Gastrocnemius medialis (tissue), 4 donors: Measurements from ENCODE around the gene MAPKAPK5. TPM values are rescaled to one million over a fixed set of nuclear protein-coding genes. Genes with fewer than 3 reads are reported as not detected.

Experiments
- ATAC-seq, 2 donors: fragments of 150-250 bp; one replicate each; pipeline ENCODE4 v1.9.1; 2016
- DNase-seq, 2 donors: peaks; one replicate each; pipeline ENCODE4 v3.0.0-alpha.2; 2019
- H3K27ac ChIP-seq, 4 donors: fragments of 200-600 bp; sonication (generic); 1 replicate in 1 of 4; 2 replicates in 3 of 4; pipeline ENCODE4 v1.5.1; 2016 to 2018; ENCODE audit warnings: mild to moderate bottlenecking in 2 of 4, moderate library complexity in 1 of 4
- H3K27me3 ChIP-seq, 3 donors: fragments of 200-600 bp; sonication (generic) in 2 of 3; 1 replicate in 1 of 3; 2 replicates in 2 of 3; pipeline versions ENCODE4 v1.5.1 to v1.6.0; 2016 to 2019; ENCODE audit warnings: mild to moderate bottlenecking in 1 of 3, moderate library complexity in 1 of 3
- H3K36me3 ChIP-seq, 2 donors: fragments of 200-600 bp; sonication (generic) in 1 of 2; one replicate each; pipeline ENCODE4 v1.5.1; 2017 to 2018
- H3K4me1 ChIP-seq, 2 donors: fragments of 200-600 bp; sonication (generic) in 1 of 2; one replicate each; pipeline ENCODE4 v1.5.1; 2016 to 2017; ENCODE audit warnings: mild to moderate bottlenecking in 2 of 2
- H3K4me3 ChIP-seq, 4 donors: fragments of 200-600 bp; sonication (generic) in 3 of 4; 1 replicate in 1 of 4; 2 replicates in 3 of 4; pipeline ENCODE4 v1.5.1; 2016 to 2019; ENCODE audit warnings: mild to moderate bottlenecking in 2 of 4
- H3K9me3 ChIP-seq, 3 donors: fragments of 200-600 bp; sonication (generic) in 2 of 3; 1 replicate in 1 of 3; 2 replicates in 2 of 3; pipeline ENCODE4 v1.5.1; 2016 to 2019
- CTCF ChIP-seq, 5 experiments: fragments of 450-650 bp in 3 of 5; fragments of 200-600 bp in 2 of 5; sonication (generic) in 2 of 5; IDR thresholded peaks in 4 of 5; conservative IDR thresholded peaks in 1 of 5; 1 replicate in 4 of 5; 2 replicates in 1 of 5; pipeline ENCODE4 v1.5.1; 2016 to 2019; ENCODE audit warnings: antibody characterized with exemption in 5 of 5, mild to moderate bottlenecking in 3 of 5, moderate library complexity in 3 of 5
- POLR2A ChIP-seq, 2 donors: fragments of 450-650 bp; IDR thresholded peaks; one replicate each; pipeline ENCODE4 v1.6.1; 2017; ENCODE audit warnings: antibody characterized with exemption in 2 of 2, mild to moderate bottlenecking in 2 of 2, moderate library complexity in 2 of 2
- in situ Hi-C, 4 donors: fragments of 200-750 bp; cut with MboI; loops; one replicate each; pipeline versions ENCODE4 v1.15.0 to v1.8.0; 2017; ENCODE audit warnings: low sequenced_read_pairs in 4 of 4
- intact Hi-C: fragments of 100-400 bp; cut with DNase I; formaldehyde crosslinking; loops from one replicate; pipeline ENCODE4 v1.15.1; 2023; ENCODE audit warnings: low total_unique reads
- total RNA-seq, 4 donors: library from RNA; depleted of rRNA; stranded (reverse); fragments of >200 nt; gene quantifications; one replicate each; pipeline versions ENCODE4 v1.1.0 to v1.2.3, GENCODE V29; 2016

Gene MAPKAPK5
- total RNA-seq, 4 donors from 2014 or later: 32.3 to 57.8 (median 48.0) TPM

GRCh38 chr12:111803038-111803626, 38.9 kb upstream of the MAPKAPK5 start:
- no peaks in the 10 kb centered on the region for H3K27me3 ChIP-seq
- ATAC-seq (no peak), DNase-seq (no peak)
- intact Hi-C loops: no loop called here
- no peaks in the 10 kb centered on the region for H3K9me3 ChIP-seq
- no peak overlapping the region for H3K4me3 ChIP-seq
- no peak overlapping the region for H3K27ac ChIP-seq
- H3K36me3 ChIP-seq: peaks cover 0 to 43% of the 10 kb centered on the region in 2 donors
- in situ Hi-C loops: no loop called here
- TF ChIP-seq CTCF (IDR thresholded peaks at IDR 0.05 in 4 of 5, conservative IDR thresholded peaks at IDR 0.05 in 1 of 5) (no peak), POLR2A (IDR thresholded peaks at IDR 0.05) (no peak)
- no peaks in the 10 kb centered on the region for H3K4me1 ChIP-seq

GRCh38 chr12:111803851-111804250, 38.2 kb upstream of the MAPKAPK5 start:
- Histone ChIP-seq H3K4me1 (no peaks in the 10 kb centered on the region), H3K36me3 (peaks cover 0 to 40% of the 10 kb centered on the region in 2 donors)
- in situ Hi-C loops: no loop called here

GRCh38 chr12:111806304-111806703, 35.7 kb upstream of the MAPKAPK5 start:
- no peak for DNase-seq
- Histone ChIP-seq H3K27ac (no peak overlapping the region), H3K4me1 (no peaks in the 10 kb centered on the region), H3K36me3 (peaks cover 0 to 27% of the 10 kb centered on the region in 2 donors), H3K4me3 (no peak overlapping the region), H3K27me3 (no peaks in the 10 kb centered on the region), H3K9me3 (no peaks in the 10 kb centered on the region)
- in situ Hi-C loops (loop anchor here in 1 of 4 donors (5.0 kb wide), 1 partner anchor 59 kb away; no protein-coding TSS in a partner anchor), intact Hi-C loops (no loop called here)
- TF ChIP-seq POLR2A (IDR thresholded peaks at IDR 0.05) (no peak), CTCF (IDR thresholded peaks at IDR 0.05 in 4 of 5, conservative IDR thresholded peaks at IDR 0.05 in 1 of 5) (no peak)
- no peak for ATAC-seq

More at GRCh38 chr12:111803851-111804250, 38.2 kb upstream of the MAPKAPK5 start:
- TF ChIP-seq POLR2A (IDR thresholded peaks at IDR 0.05) (no peak), CTCF (IDR thresholded peaks at IDR 0.05 in 4 of 5, conservative IDR thresholded peaks at IDR 0.05 in 1 of 5) (no peak)
- Histone ChIP-seq H3K4me3 (no peak overlapping the region), H3K27ac (no peak overlapping the region), H3K27me3 (no peaks in the 10 kb centered on the region), H3K9me3 (no peaks in the 10 kb centered on the region)
- intact Hi-C loops: no loop called here
- DNase-seq (no peak), ATAC-seq (no peak)

GRCh38 chr12:111807232-111807631, 34.8 kb upstream of the MAPKAPK5 start:
- Histone ChIP-seq H3K27me3 (no peaks in the 10 kb centered on the region), H3K9me3 (no peaks in the 10 kb centered on the region), H3K4me1 (no peaks in the 10 kb centered on the region), H3K36me3 (peaks cover 0 to 28% of the 10 kb centered on the region in 2 donors), H3K4me3 (no peak overlapping the region), H3K27ac (no peak overlapping the region)
- in situ Hi-C loops (loop anchor here in 1 of 4 donors (5.0 kb wide), 1 partner anchor 60 kb away; no protein-coding TSS in a partner anchor), intact Hi-C loops (no loop called here)
- ATAC-seq (no peak), DNase-seq (no peak)
- TF ChIP-seq POLR2A (IDR thresholded peaks at IDR 0.05): no peak
- no peak for TF ChIP-seq CTCF (IDR thresholded peaks at IDR 0.05 in 4 of 5, conservative IDR thresholded peaks at IDR 0.05 in 1 of 5)
